HTERT RPE-1 (cell line): ENCODE results near the gene DGKI.

Experiments
- in situ Hi-C: fragments of 300-500 bp; cut with MboI; formaldehyde crosslinking; loops from 4 replicates; pipeline ENCODE4 v1.14.3; 2020; ENCODE audit warnings: low sequenced_read_pairs

Gene DGKI

GRCh38 chr7:137563981-137564380, 282.8 kb downstream of the DGKI start:
- in situ Hi-C loops, result no loop called here

DNA sequence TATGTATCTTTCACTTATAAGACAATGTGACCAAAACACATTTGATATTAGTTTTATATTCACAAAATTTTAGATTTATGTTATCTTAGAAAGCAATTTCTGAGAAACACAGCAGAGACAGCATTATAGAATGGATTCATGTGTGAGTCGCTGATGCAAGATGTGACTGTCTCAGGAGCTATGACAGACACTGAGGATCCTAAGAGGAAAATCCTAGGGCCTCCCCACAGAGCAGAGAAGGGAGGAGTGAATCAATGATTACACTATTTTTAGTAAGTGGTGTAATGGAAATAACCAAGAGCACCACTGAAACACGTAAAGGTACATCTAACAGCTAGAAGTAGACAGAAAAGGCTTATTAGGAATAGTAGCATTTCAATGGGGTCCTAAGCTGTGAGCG, 299.3 kb downstream of the DGKI start:
- in situ Hi-C loops, result no loop called here

DNA sequence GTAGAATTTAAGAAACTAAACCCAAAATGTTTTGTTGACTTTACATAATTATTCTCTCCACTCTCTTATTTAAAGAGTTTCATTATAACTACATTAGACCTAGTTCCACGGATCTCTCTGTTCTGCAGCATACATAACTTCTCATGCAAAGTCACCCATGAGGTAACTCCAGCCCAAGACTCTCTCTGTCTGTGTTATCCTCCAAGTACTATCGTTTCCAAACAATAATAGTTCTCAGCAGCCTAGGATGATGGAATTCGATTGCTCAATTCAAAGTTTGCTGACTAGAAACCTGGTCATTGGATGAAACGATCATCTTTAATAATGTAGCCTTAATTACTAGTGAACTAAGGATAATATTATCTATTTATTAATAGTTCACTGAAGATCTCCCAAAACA, 300.1 kb downstream of the DGKI start:
- in situ Hi-C loops, result no loop called here

GRCh38 chr7:137546009-137546408, 300.8 kb downstream of the DGKI start:
- in situ Hi-C loops, result no loop called here

- in situ Hi-C loops, result no loop called here
Observed at GRCh38 chr7:137545059-137545716, 301.6 kb downstream of the DGKI start.

DNA sequence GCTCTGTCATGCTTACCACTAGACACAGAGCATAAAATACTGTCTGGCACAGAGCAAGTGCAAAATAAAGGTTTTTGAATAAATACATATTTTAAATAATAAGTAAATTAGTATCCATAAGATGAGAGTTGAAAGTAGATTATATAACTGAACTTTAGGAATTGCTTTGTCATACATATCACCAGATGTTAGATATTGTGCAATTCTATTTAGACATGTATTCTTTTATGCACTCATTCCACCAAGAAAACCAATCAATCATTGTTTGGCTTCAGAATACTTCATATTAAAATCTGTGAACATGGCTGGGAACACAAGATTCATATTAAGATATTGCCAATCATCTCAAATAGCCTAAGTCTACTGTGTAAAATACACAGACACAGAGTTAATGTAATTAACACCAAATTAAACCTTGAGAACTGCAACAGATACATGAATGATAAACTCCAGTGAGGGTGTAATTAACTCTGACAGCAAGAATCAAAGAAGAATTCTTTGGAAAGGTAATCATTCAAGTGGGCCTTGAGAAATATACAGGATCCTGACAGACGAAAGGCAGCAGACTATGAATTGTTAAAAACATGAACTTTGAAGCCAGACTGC, 302.2 kb downstream of the DGKI start:
- in situ Hi-C loops, result no loop called here

GRCh38 chr7:137539111-137539715, 307.6 kb downstream of the DGKI start:
- in situ Hi-C loops, result no loop called here

GRCh38 chr7:137538361-137538762, 308.4 kb downstream of the DGKI start:
- in situ Hi-C loops, result no loop called here

GRCh38 chr7:137535579-137535978, 311.2 kb downstream of the DGKI start:
- in situ Hi-C loops, result no loop called here

- in situ Hi-C loops, result no loop called here
Observed at GRCh38 chr7:137531671-137532070, 315.1 kb downstream of the DGKI start.

DNA sequence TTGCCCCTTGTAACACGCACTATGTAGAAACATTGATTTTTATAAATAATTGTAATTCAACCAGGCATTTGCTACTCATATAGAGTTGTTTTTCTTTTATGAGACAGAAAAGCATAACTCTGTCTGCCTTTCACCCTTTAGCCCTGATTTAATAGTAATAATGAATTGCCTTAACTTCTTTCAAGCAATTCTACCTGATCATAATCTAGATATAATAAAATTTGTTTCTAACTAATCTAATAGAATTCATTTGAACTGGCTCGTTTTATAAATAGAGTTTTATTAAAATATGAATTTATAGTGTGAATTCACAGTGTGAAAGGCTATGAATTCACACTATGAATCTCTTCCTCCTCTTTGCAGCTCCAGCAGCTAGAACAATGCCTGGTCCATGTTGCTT, 319.1 kb downstream of the DGKI start:
- in situ Hi-C loops, result no loop called here

GRCh38 chr7:137523171-137523570, 323.6 kb downstream of the DGKI start:
- in situ Hi-C loops, result no loop called here

DNA sequence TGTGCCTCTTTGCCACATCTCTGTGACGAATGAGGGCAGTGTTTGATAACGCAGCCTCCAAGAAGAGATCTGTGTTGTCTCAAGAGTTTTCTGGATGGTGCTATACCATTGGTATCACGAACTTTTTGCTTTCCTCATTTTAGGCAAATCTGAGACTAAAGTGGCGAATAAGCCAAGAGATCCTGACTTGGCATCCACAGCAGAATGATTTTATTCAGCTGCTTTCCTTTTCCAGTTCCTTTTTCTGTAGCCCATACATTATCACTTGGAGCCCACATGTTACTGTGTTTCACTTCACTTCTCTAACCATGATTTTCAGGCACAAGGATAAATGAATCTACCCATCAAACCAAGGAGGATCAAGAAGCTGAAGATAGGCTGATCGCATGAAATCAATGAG, 325.3 kb downstream of the DGKI start:
- in situ Hi-C loops, result no loop called here

DNA sequence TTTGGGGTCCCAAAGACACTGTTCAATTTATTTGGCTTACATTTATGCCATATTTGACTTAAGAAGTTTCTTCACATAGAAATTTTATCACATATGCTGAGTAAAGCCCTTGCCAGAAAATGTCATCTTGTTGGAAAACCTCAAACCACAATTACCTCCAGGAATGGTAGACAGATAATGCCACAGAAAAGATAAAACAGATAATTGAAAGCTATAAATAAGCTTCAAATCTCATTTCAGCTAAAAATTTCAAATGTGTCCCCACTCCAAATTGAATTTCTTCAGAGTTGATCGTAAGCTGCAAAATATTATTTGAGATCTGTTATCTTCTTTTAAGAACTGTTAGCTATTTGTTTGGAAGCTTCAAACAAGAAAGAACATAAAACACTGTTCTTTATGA, 326.8 kb downstream of the DGKI start:
- in situ Hi-C loops, result no loop called here

GRCh38 chr7:137519181-137519691, 327.5 kb downstream of the DGKI start:
- in situ Hi-C loops, result no loop called here

DNA sequence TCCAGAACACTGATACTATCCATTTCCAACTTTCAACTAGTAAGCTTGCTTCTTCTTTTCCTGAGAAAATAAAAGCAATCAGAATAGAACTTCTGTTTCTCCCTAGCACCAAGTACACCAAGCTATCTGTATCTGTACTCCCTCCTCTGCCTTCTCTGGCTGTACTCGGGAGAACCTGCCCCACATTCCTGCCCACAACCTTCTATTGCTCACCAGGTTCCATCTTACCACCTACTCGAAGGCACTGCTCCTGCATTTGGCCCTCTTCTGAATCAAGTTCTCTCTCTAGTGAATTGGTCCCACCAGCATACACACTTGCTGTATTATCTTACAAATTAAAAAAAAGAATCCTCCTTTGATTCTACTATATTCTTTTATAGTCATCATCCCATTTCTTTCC, 333.7 kb downstream of the DGKI start:
- in situ Hi-C loops, result no loop called here

- in situ Hi-C loops, result no loop called here
Observed at GRCh38 chr7:137507096-137507495, 339.7 kb downstream of the DGKI start.

GRCh38 chr7:137506031-137506430, 340.7 kb downstream of the DGKI start:
- in situ Hi-C loops, result no loop called here

GRCh38 chr7:137501562-137501961, 345.2 kb downstream of the DGKI start:
- in situ Hi-C loops, result no loop called here

- in situ Hi-C loops, result no loop called here
Observed at GRCh38 chr7:137492889-137493288, 353.9 kb downstream of the DGKI start.

- in situ Hi-C loops, result no loop called here
Observed at GRCh38 chr7:137489880-137490279, 356.9 kb downstream of the DGKI start.

DNA sequence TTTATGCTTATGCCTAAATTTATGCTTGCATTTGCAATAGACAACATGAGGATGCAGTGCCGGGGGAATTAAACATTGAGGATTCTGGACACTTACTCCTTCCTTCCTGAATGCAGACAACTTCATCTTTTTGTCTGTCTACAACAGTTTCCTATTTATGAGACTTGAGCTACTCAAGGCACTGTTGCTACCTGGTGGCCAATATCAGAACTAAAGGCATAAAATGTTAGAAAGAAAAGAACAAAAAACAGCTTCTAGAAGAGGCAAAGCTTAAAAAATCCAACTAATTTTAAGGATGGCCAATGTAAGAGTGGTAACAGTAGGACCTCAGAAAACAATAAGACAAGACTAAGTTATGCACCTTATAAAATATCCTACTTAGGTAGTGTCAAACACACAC, 358.7 kb downstream of the DGKI start:
- in situ Hi-C loops, result no loop called here
